Jurkat, Clone E6-1 (cell line): ENCODE results near the gene MEMO1. TPM values are rescaled to one million over a fixed set of nuclear protein-coding genes. Genes with fewer than 3 reads are reported as not detected.
"Not testable (repeated sequence)": the region's sequence is repeated elsewhere in the genome, so short reads cannot be mapped to it uniquely, and the experiment has no call there.

Experiments used
- DNase-seq: peaks from one replicate; pipeline ENCODE4 v3.0.0-alpha.2; 2011; ENCODE audit warnings: low read depth, low spot score
- H3K4me3 ChIP-seq: 2 replicates; pipeline ENCODE4 v1.5.1; 2011; ENCODE audit warnings: mild to moderate bottlenecking, low read length, control low read depth, moderate library complexity
- polyA plus RNA-seq: library from polyadenylated mRNA; unstranded; fragments of >200 nt; gene quantifications from one replicate; pipeline ENCODE4 v1.2.1, GENCODE V29; 2012; ENCODE audit warnings: missing spikeins; ENCODE audit not compliant: insufficient read length, insufficient read depth

MEMO1 gene
- polyA plus RNA-seq = 24.6 TPM

GRCh38 chr2:32010670-32011484, at the start of gene MEMO1:
Gene MEMO1 (minus strand): TSS chr2:32011008. CDS start chr2:32010247, 761 bp downstream.
- peak within 1 kb of the TSS; percentile 62 for H3K4me3 ChIP-seq
- DNase-seq = peak; percentile 84

DNA sequence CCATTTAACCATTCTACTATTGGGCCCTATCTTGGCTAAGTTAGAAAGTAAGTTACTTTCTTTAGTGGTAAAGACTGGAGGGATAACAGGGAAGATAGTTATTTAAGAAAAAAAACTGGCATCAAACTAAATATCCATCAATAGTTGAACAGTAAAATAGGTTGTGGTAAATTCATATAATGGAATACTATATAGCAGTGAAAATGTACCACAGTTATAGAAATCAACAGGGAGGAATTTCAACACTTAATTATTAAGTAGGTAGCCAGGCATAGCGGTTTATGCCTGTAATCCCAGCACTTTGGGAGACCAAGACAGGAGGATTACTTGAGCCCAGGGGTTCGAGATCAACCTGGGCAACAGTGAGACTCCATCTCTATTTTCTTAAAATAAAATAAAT, 49.5 kb upstream of the MEMO1 start:
- no peak overlapping the region for H3K4me3 ChIP-seq
- no peak for DNase-seq

- no peak for DNase-seq
- no peak overlapping the region for H3K4me3 ChIP-seq
These were observed 47.3 kb upstream of the MEMO1 start for GRCh38 chr2:32058130-32058529.

DNA sequence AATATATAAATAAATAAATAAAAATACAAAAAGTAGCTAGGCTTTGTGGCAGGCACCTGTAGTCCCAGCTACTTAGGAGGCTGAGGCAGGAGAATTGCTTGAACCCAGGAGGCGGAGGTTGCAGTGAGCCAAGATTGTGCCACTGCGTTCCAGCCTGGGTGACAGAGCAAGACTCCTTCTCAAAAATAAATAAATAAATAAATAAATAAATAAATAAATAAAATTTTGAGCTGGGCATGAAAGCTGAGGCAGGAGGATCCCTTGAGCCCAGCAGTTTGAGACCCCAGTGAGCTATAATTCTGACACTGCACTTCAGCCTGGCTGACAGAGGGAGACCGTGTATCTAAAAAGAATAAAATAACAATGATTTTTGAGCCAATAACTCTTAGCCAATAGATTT, 43.8 kb upstream of the MEMO1 start:
- H3K4me3 ChIP-seq, DNase-seq: not testable (repeated sequence)

- DNase-seq = no peak
- H3K4me3 ChIP-seq = no peak overlapping the region
These were observed 41.1 kb upstream of the MEMO1 start for GRCh38 chr2:32051836-32052439.

GRCh38 chr2:32043561-32043960, 32.8 kb upstream of the MEMO1 start:
- no peak for DNase-seq

GRCh38 chr2:32039447-32040219, 28.8 kb upstream of the MEMO1 start, which contains the start of gene DPY30:
Gene DPY30 (minus strand): TSS chr2:32039805. CDS start chr2:32039456, 349 bp downstream.
- peak; percentile 71 for DNase-seq
- peak within 1 kb of the TSS; percentile 76 for H3K4me3 ChIP-seq

More at GRCh38 chr2:32043561-32043960, 32.8 kb upstream of the MEMO1 start:
- H3K4me3 ChIP-seq = no peak overlapping the region

DNA sequence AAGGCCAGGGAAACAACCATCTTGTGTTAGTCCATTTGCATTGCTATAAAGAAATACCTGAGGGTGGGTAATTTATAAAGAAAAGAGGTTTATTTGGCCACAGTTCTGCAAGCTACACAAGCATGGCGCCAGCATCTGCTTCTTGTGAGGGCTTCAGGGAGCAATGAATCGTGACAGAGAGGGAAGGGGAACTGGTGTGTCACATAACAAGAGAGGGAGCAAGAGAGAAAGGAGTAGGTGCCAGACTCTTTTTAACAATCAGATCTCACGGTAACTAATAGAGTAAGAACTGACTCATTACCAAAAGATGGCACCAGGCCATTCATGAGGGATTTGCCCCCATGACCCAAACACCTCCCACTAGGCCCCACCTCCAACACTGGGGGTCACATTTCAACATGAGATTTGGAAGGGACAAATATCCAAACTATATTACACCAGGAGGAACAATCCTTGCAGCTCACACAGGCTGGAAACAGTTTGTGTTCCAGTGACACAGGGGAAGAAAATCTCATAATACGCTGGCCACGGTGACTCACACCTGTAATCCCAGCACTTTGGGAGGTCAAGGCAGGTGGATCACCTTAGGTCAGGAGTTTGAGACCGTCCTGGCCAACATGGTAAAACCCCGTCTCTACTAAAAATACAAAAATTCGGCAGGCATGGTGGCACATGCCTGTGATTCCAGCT, 23.5 kb upstream of the MEMO1 start:
- not testable (repeated sequence) for DNase-seq, H3K4me3 ChIP-seq

GRCh38 chr2:32018789-32019482, 8.1 kb upstream of the MEMO1 start:
- not testable (repeated sequence) for DNase-seq, H3K4me3 ChIP-seq

DNA sequence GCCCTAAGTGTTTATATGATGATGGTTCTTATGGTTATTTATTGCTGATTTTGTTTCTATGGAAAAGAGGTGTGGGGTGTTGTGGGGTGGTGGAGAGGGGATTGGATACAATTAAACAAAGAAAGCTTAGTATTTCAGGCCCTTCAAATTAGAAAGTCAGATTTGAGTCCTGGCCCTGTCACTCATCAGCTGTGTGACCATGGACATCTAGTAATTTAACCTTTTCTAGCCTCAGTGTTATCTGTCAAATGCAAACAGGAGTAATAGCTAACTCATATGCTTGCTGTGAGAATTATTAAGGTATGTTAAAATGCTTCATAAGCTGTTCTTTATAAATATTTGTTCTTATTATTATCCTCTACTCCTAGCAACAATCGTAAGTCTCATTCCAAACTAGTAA, 2.1 kb upstream of the MEMO1 start:
- DNase-seq = no peak
- H3K4me3 ChIP-seq = no peak overlapping the region

DNA sequence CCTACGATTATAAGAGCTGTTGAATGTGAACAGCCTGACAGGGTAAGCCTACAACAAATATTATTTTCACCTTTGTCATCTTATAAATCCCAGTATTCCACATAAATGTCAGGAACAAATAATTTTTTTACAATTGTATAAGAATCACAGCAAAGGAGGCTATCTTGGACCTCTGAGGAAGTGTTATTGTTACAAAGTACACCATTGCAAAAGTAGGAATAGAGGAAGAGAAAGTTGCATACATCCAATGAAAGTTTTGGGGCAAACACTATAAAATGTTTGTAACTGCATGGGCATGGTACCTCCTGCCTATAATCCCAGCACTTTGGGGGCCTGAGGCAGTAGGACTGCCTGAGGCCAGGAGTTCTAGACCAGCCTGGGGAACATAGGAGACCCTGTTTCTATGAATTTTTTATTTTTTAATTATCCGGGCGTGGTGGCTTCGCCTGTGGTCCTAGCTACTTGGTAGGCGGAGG, 715 bp upstream of the MEMO1 start:
- DNase-seq = no peak

DNA sequence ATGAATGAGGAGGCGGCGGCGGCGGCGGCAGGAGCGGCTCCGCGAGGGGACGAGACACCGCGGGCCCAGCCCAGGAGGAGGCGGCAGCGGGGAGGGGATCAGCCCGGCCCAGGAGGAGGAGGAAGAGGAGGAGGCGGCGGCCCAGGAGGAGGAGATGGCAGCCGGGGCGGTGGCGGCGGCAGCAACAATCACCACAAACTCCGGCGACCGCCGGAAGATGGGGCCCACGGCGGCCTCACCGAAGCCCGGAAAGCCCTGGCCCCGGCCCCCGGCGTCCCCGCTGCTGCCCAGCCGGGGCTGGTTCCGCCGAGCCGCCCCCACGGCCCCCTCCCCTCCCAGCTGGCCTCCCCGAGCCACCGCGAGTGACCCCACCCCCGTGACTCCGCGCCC, 533 bp downstream of the MEMO1 start:
- H3K4me3 ChIP-seq = peak overlapping the region; percentile 23; the same call in 1 of the 2 replicates

More for the DNA sequence above, 715 bp upstream of the MEMO1 start:
- H3K4me3 ChIP-seq = peak overlapping the region; percentile 58

DNA sequence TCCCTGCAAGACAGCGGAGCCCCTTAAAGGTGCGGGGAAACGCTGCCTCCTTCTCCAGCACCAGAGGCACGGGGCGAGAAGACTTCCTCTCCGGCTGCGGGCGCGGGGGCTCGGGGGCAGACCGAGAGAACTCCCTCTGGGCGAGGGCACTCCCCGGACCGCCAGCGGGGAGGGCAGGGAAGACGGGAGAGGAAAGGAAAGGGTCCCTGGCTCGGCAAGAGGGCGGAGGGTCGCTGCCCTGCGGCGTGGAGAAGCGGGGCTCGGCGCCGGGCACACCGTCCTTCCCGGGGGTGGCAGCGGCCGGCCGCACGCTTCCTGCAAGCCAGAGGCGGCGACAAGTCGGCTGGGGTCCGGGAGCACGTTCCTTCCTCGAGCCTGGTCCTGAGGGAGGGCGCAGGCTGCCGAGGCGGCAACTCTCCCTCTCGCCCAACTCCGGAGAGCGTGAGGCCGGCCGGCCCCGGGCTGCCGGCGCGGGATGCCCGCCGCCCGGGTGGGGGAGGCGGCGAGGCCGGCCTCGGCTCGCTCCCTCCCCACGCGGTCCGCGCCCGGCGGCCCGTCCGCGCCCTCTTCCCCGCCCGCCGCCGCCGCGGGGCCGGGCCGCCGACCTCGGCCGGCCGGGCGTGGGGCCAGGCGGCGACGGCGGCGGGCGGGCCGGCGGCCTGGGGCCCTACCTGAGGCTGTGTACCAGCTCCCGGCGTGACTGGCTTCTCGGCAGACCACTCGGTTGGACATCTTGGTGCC, 1.1 kb downstream of the MEMO1 start:
- peak overlapping the region; percentile 62 for H3K4me3 ChIP-seq
- DNase-seq = no peak

More for the DNA sequence above, 533 bp downstream of the MEMO1 start:
- not testable (repeated sequence) for DNase-seq

GRCh38 chr2:32008805-32009515, 1.8 kb downstream of the MEMO1 start:
- H3K4me3 ChIP-seq = peak overlapping the region; percentile 62
- no peak for DNase-seq

- no peak overlapping the region for H3K4me3 ChIP-seq
- no peak for DNase-seq
These were observed 3.8 kb downstream of the MEMO1 start for GRCh38 chr2:32007121-32007391.

DNA sequence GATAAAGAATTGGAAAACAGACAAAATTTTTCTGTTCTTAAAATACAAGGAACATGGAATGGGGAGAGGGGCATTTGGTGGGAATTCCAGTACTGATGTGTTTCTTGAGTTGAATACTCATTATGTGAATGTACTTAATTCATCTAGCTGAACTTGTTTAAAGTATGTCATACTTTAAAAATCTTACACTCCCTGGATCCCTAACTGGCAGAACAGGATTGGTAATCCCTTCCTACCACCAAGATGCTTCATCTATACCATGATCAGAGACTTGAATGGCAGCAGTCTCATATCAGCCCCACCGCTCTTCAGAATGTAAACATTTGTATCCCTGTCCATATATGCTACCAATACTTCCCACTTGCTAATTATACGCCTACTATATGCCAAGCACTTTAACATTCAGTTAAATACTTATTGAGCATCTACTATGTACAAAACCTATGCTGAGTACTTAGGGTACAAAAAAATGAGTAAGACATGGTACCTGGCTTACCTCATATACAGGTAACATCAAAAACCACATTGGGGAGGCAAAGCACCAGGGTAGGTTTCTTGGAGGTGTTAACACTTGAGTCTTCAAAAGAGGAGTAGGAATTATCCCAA, 5.3 kb downstream of the MEMO1 start:
- DNase-seq = no peak
- no peak overlapping the region for H3K4me3 ChIP-seq

GRCh38 chr2:32003791-32004190, 7.0 kb downstream of the MEMO1 start:
- no peak for DNase-seq
- no peak overlapping the region for H3K4me3 ChIP-seq
